GM04503 (cell line): Measurements from ENCODE around the gene TMEM135.

ENCODE experiments used
- DNase-seq: peaks from one replicate; pipeline ENCODE4 v3.0.0-alpha.2; 2012; ENCODE audit warnings: low read depth

The TMEM135 gene

GRCh38 chr11:87194985-87195820, 157.5 kb downstream of the TMEM135 start:
- DNase-seq, result no peak

DNA sequence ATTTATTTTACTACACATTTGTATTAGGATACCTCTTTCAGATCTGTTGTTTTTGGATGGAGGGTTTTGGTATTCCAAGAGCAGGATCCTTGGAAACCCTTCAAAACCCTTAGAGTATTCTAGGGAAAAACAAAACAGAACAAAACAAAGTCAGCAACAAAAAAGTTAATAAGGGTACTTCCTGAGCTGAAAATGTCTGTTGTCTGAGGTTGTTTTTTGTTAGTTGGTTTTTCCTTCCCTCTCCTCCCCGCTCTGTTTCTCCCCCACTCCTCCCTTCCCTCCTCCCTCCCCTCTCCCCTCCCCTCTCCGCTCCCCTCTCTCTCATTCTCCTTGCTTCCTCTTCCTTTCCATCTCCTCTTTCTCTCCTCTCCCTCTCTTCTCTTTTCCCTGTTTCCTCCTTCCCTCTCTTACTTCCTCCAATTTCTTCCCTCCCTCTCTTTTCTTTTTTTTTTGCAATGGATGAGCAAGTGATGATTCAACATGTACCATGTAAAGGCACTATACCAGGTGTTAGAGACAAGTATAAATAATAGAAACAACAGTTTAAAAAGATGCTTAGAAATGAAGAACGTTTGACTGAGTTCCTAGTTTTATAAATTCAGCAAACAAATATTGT, 160.6 kb downstream of the TMEM135 start:
- no peak for DNase-seq

DNA sequence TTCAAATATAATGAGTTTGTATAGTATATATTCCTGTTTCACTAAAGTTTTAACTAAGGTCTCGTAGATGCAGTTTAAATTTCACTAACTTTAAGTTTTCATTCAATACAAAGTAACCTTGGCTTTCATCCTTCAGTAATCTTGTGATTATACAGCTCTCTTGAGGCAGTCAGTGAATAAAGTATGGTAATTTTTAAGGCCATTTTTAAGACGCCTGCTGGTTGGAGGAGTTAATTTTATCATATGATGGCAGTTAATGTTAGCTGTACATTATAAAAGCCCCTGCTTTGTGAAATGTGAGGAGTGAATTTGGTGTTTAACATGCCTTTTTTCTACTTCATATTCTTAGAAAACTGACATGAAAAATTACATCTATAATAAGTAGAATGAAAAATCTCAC, 163.6 kb downstream of the TMEM135 start:
- no peak for DNase-seq

DNA sequence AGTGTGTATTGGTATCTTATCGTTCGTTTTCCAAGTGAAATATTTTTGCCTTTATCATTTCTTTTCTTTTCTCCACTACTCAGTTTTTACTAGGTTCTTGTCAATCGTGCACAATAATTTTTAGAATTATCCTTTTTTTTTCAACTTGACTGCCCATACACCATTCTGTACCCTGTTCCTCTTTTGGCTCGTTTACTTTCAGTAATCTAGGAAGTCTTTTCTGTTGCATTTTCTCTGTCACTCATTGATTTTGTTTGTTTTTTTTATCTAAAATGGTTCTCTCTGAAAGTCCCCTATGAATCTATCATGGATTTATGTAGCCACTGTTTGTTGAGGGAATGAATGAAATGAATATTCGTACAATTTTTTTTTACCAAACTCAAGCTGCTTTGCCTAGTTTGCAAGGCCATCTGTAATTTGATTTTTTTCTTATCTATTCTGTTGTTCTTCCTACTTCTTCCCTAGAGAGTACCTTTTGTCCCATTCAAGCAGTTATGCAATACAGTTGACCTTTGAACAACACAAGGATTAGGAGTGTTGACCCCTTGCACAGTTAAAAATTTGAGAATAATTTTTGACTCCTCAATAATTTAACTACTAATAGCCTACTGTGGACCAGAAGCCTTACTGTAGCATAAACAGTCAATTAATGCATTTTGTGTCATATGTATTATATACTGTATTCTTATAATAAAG, 166.3 kb downstream of the TMEM135 start:
- no peak for DNase-seq

GRCh38 chr11:87212891-87213290, 175.2 kb downstream of the TMEM135 start:
- no peak for DNase-seq

DNA sequence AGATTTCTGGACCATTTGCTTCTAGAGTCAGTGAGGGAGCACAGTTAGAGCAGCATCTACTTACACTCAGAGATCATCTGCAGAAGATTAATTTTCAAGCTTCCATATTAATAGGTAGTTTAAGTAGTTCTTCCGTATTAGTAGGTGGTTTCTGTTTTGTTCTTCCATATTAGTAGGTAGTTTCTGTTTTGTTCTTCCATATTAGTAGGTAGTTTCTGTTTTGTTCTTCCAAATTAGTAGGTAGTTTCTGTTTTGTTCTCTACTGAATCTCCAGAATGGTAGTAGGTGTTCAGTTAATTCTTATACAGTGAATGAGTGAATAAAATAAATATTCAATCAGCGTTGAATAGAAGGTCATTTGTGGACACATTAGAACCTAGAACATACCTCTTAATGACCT, 175.7 kb downstream of the TMEM135 start:
- DNase-seq, result no peak

DNA sequence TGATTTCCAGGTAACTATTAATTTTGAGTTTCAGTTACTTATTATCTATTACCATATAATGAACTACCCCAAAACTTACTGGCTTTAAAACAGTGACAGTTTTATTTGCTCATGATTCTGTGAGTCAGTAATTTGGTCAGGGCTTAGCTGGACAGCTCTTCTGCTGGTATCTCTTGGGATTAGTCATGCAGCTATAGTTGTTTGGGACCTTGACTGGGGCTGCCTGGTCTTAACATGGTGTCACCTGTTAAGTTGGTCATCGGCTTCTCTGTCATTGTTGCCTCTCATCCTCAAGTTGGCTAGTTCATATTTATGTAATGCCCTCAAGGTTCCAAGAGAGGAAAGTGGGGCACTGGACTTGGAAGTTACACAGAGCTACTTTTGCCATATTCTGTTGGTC, 177.5 kb downstream of the TMEM135 start:
- DNase-seq, result no peak

- DNase-seq, result no peak
These were observed 181.5 kb downstream of the TMEM135 start for GRCh38 chr11:87219266-87219665.

DNA sequence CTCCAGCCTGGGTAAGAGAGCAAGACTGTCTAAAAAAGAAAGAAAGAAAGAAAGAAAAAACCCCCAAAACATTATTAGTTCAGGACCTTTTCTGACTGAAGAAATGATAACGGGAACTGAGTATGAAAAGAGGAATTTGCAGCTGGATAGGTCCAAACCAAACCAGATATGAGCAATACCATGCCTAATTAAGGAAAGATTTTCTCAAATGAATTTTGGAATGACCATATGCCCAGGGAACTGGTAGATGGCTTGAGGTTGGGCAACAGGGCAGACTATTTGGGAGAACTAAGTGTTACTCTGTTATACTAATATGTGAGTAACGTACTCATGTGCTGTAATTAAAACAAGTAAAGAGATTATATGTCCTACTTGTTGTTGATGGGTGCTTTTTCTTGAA, 186.1 kb downstream of the TMEM135 start:
- peak; percentile 39 for DNase-seq

DNA sequence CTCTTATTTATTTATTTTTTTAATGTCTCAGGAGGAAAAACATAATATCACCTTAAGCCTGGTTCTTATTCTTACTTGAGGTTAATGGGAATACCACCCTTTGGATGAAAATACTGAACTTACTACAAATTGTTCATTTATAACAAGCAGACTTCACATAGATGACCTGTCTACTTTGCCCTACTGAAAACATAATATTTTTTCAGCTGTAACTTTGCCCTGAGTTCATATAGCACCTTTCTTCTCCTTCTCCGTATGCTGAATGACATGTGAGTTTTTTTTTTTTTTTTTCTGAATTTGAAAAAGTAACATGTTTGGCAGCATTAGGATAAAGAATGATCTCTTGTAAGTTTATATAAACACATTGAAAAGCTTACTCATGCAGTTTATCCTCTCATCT, 186.8 kb downstream of the TMEM135 start:
- DNase-seq, result no peak

DNA sequence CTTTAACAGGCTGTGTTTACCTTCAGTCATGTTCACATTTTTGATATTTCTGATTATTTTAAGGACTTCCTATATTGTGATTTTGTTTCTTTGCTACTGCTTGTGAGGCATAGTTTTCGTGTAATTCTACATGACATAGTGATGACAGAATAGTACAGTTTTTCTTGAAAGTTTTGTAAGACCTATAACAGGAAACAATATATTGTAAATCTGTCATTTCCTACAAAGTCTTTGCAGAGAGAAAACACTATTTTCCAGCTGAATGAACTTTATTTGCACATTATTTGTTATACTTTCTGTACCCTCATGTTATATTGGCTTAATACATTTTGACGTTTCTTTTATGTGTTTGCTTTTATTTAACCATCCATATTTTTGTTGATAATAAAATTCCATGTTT, 191.1 kb downstream of the TMEM135 start:
- no peak for DNase-seq

GRCh38 chr11:87230995-87231394, 193.3 kb downstream of the TMEM135 start:
- no peak for DNase-seq

DNA sequence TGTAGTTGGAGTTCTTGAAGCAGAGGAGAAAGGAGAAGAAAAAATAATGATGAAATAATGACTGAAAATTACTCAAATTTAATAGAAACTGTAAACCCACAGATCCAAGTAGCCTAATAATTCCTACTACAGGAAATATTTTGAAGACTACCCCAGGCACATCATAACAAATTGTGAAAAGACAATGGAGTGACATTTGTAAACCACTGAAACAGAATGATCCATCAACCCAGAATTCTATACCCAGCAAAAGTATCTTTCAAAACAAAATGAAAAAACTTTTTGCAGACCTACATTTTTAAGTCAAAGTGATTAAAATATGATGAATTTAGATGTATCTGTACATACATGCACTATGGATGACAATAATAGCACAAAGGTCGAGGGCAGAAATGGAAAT, 194.6 kb downstream of the TMEM135 start:
- no peak for DNase-seq

GRCh38 chr11:87235366-87235765, 197.6 kb downstream of the TMEM135 start:
- DNase-seq, result no peak

DNA sequence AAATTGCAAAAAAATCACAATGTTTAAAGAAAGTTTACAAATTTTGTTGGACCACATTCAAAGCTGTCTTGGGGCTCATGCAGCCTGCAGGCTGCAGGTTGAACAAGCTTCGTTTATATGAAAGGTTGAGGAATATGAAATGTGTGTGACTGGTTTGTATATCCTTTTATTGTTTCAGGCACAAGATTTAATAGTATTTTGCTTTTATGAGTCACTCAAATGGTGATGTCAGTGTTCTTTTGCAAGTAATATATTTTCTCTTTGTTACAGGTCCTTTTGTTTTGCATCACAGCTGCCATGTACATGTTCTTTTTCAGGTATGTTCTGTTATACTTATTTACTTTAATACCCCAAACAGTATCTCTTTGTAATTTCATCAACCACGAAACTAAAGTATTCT, 198.6 kb downstream of the TMEM135 start:
- DNase-seq, result no peak

- no peak for DNase-seq
These were observed 201.3 kb downstream of the TMEM135 start for GRCh38 chr11:87239001-87239400.

- DNase-seq, result no peak
These were observed 201.8 kb downstream of the TMEM135 start for GRCh38 chr11:87239531-87239930.

DNA sequence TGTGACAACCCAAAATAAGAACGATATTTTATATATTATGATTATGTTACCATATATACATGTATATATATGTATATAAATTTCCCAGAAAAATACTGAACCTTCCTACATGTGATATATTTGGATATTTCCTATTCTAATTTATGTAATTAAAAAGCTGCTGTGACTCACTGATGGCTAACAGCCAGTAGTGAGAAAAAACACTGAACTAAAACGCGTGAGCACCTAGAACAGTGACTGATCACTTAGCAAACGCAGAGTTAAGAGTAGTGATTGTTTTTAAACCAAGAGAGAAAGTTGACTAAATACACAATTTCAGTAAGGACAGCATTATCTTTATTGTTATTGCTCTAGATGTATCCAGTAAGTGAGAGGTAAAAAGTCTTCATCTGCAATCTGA, 213.8 kb downstream of the TMEM135 start:
- no peak for DNase-seq

DNA sequence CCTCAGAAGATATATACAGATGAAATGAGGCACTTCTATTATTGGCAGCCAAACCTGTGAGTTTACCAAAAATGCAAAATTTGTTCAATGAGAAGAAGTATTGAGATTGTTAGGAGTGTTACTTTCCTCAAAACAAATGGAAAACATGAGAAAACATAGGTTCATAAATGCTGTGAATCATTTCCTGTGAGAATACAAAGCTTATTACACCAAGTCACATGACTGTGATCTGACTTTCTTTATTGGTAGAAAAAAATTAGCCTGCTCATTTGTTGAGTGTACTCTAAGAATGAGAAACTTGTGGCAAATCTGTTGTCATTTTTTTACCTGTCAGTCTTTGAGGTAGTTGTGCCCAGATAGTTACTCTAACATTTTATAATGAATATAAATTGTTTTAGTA, 215.1 kb downstream of the TMEM135 start:
- DNase-seq, result no peak

GRCh38 chr11:87254562-87254961, 216.8 kb downstream of the TMEM135 start:
- DNase-seq, result no peak

GRCh38 chr11:87255589-87255988, 217.9 kb downstream of the TMEM135 start:
- no peak for DNase-seq

GRCh38 chr11:87256694-87257340, 219.1 kb downstream of the TMEM135 start:
- no peak for DNase-seq
